ENCODE measurements around the gene UMAD1.

- TF ChIP-seq ZFP30 (CRISPR knock-in tag; IDR thresholded peaks at IDR 0.05) (no peak), ARNTL (CRISPR knock-in tag; IDR thresholded peaks at IDR 0.05; ENCODE audit: borderline replicate concordance, low read depth) (no peak), ZC3H10 (CRISPR knock-in tag; IDR thresholded peaks at IDR 0.05) (no peak), ZNF8 (CRISPR knock-in tag; IDR thresholded peaks at IDR 0.05) (0 out of 2 replicates have a peak, but pooled peaks have one; percentile 2), ZFP3 (CRISPR knock-in tag; IDR thresholded peaks at IDR 0.05) (no peak)
These were observed 644 bp downstream of the UMAD1 start for GRCh38 chr7:7641129-7641663.

Measured in SK-N-SH treated with all-trans-retinoic acid at 6 μM for 48 hours (cell line).